ENCODE measurements around the gene SLFN12L. TPM values are rescaled to one million over a fixed set of nuclear protein-coding genes. Genes with fewer than 3 reads are reported as not detected.

The SLFN12L gene
- total and polyA plus RNA-seq, 10 of the 15 experiments (the other 5 are each of a cell fraction or from before 2014, with no cell fraction given) = 1.0 to 21.3 (median 9.4) TPM

DNA sequence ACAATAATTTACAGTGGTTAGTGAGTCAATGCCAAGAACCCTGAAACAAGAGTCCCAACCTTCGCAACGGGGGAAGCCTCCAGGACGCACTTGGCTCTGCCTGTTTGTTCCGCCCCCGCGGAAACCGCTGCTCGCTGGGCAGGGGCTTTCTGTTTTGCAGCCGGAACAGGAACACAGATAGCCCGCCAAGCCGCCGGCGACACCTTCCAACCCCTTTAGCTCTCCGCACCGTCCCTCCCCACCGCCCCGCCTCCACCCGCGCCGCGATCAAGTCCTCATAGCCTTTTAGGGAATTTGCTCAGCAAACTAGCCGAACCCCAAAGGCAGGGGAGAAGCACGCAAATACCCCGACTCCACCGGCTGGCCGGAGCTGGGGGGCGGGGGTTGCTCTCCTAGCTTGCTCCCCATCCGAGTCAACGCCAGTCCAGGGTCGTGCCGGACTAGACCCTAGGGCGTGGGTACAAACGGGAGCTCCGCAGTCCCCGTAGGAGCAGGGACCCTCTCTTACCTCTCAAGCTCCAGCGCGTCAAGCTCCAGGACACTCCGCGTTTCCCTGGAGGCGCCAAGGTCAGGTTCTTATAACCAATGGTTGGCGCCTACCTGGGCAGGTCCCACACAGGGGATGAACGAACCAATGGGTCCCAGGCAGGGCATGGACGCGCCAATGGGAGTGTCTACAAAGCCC lies 89.1 kb downstream of the SLFN12L start, which contains the start of gene SLFN13 (continued):
- TF ChIP-seq, protein P1, sequence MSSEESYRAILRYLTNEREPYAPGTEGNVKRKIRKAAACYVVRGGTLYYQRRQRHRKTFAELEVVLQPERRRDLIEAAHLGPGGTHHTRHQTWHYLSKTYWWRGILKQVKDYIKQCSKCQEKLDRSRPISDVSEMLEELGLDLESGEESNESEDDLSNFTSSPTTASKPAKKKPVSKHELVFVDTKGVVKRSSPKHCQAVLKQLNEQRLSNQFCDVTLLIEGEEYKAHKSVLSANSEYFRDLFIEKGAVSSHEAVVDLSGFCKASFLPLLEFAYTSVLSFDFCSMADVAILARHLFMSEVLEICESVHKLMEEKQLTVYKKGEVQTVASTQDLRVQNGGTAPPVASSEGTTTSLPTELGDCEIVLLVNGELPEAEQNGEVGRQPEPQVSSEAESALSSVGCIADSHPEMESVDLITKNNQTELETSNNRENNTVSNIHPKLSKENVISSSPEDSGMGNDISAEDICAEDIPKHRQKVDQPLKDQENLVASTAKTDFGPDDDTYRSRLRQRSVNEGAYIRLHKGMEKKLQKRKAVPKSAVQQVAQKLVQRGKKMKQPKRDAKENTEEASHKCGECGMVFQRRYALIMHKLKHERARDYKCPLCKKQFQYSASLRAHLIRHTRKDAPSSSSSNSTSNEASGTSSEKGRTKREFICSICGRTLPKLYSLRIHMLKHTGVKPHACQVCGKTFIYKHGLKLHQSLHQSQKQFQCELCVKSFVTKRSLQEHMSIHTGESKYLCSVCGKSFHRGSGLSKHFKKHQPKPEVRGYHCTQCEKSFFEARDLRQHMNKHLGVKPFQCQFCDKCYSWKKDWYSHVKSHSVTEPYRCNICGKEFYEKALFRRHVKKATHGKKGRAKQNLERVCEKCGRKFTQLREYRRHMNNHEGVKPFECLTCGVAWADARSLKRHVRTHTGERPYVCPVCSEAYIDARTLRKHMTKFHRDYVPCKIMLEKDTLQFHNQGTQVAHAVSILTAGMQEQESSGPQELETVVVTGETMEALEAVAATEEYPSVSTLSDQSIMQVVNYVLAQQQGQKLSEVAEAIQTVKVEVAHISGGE (CRISPR knock-in tag; IDR thresholded peaks at IDR 0.05) = no peak
- TF ChIP-seq, protein P2, sequence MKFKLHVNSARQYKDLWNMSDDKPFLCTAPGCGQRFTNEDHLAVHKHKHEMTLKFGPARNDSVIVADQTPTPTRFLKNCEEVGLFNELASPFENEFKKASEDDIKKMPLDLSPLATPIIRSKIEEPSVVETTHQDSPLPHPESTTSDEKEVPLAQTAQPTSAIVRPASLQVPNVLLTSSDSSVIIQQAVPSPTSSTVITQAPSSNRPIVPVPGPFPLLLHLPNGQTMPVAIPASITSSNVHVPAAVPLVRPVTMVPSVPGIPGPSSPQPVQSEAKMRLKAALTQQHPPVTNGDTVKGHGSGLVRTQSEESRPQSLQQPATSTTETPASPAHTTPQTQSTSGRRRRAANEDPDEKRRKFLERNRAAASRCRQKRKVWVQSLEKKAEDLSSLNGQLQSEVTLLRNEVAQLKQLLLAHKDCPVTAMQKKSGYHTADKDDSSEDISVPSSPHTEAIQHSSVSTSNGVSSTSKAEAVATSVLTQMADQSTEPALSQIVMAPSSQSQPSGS (IDR thresholded peaks at IDR 0.05; ENCODE audit: low read length) = peak; percentile 19; the same call in 1 of the 2 replicates
- 0 out of 2 replicates have a peak, but pooled peaks have one; percentile 56 for TF ChIP-seq SIN3A (IDR thresholded peaks at IDR 0.05; ENCODE audit: low read depth, low read length)

GRCh38 chr17:35447499-35447898 lies 90.0 kb downstream of the SLFN12L start:
- SMC1A ChIA-PET (ENCODE audit: uncharacterized antibody, unreplicated experiment) = interaction anchor here (0.9 to 3.2 kb wide), 17 partner anchors 9 to 135 kb away, joined by 3 to 26 read pairs (median 10); partner anchors contain the start of genes SLFN11 and SLFN12
- POLR2A ChIA-PET = interaction anchor here (0.9 to 2.5 kb wide), 6 partner anchors 9 to 88 kb away, joined by 3 to 20 read pairs (median 9); partner anchors contain the start of gene SLFN11
- ATAC-seq = no peak
- no peak for DNase-seq (ENCODE audit: low read depth, low spot score)
- peaks cover 15% of the 10 kb centered on the region for H3K79me2 ChIP-seq (ENCODE audit: control insufficient read depth, insufficient read depth, low read length)
- intact Hi-C loops (cut with micrococcal nuclease; ENCODE audit: unreplicated experiment) (loop anchor here (5.0 kb wide), 1 partner anchor 205 kb away; the partner anchor contains the start of gene SLFN5), in situ Hi-C loops (cut with MboI) (no loop called here)
- no TSS peak for BruUV-seq (replicated peaks)
- peaks cover 0 to 18% of the 10 kb centered on the region in 2 experiments; a peak in 2 of 4 replicates for H3K36me3 ChIP-seq (ENCODE audit: control insufficient read depth in 2 of 2, insufficient read depth in 2 of 2, low read length in 1 of 2)
- H3K9me3 ChIP-seq (replicated peaks; ENCODE audit: control insufficient read depth, insufficient read depth, low read length) = no peaks in the 10 kb centered on the region
- H3K9ac ChIP-seq (ENCODE audit: control insufficient read depth, insufficient read depth, low read length) = peak overlapping the region; percentile 97
- no peaks in the 10 kb centered on the region for H3K27me3 ChIP-seq (replicated peaks in 1 of 2; ENCODE audit: control insufficient read depth in 2 of 2, insufficient read depth in 2 of 2, low read length in 1 of 2)
- no peak for TF ChIP-seq SIX5 (IDR thresholded peaks at IDR 0.05; ENCODE audit: low read depth, low read length, severe bottlenecking)
- no peak for TF ChIP-seq DPF2 (IDR thresholded peaks at IDR 0.05)
- no peak for TF ChIP-seq LARP7 (IDR thresholded peaks at IDR 0.05)
- TF ChIP-seq NR2F1 (conservative IDR thresholded peaks at IDR 0.05) = 0 out of 2 replicates have a peak, but pooled peaks have one; percentile 10
- WGBS (ENCODE audit: insufficient coverage, insufficient replicate concordance, low lambda C conversion rate, missing lambda C conversion rate) = 34% methylated on average over 3 of the region's 3 CpGs
- H4K20me1 ChIP-seq (ENCODE audit: control insufficient read depth, insufficient read depth) = no peaks in the 10 kb centered on the region
- peak overlapping the region; percentile 99 for H3K27ac ChIP-seq (ENCODE audit: control insufficient read depth, insufficient read depth)
- peak overlapping the region; percentile 99 for H3K4me2 ChIP-seq (ENCODE audit: control insufficient read depth, insufficient read depth)
- CTCF ChIA-PET = interaction anchor here (1.4 to 2.7 kb wide), 6 partner anchors 15 to 166 kb away, joined by 3 to 24 read pairs (median 9); partner anchors contain the start of gene SLFN12
- H3K4me3 ChIP-seq = peak overlapping the region; percentile 81
- H3K4me1 ChIP-seq (ENCODE audit: control insufficient read depth, insufficient read depth, low read length) = peaks cover 3% of the 10 kb centered on the region
- RAD21 ChIA-PET (ENCODE audit: unreplicated experiment) = interaction anchor here (0.6 to 3.1 kb wide), 10 partner anchors 9 to 135 kb away, joined by 3 to 28 read pairs (median 10); partner anchors contain the start of genes SLFN11 and SLFN12L
- FAIRE-seq = peak; percentile 47
- H2AFZ ChIP-seq (ENCODE audit: control insufficient read depth, low read depth, low read length) = peak overlapping the region; percentile 28; the same call in 1 of the 2 replicates

Data from GM12878 (cell line).